Liver (tissue), 9 donors: ENCODE results near the gene E2F4. TPM values are rescaled to one million over a fixed set of nuclear protein-coding genes. Genes with fewer than 3 reads are reported as not detected.
A peak's percentile ranks its signal among the peaks of the same experiment; 100 is the strongest.

ENCODE experiments used
- DNase-seq: peaks from one replicate; pipeline ENCODE4 v3.0.0-alpha.2; 2017; ENCODE audit warnings: low spot score
- H3K27ac ChIP-seq, 2 donors: one replicate each; pipeline ENCODE4 v1.7.0; 2013; ENCODE audit warnings: inconsistent platforms in 2 of 2, low read length in 2 of 2, control low read depth in 1 of 2, low read depth in 1 of 2, mild to moderate bottlenecking in 1 of 2
- H3K27me3 ChIP-seq, 4 donors: one replicate each; pipeline versions ENCODE4 v1.6.1 to v1.7.0; 2013; ENCODE audit warnings: low read length in 3 of 4, inconsistent platforms in 1 of 4, mild to moderate bottlenecking in 1 of 4, moderate library complexity in 1 of 4; ENCODE audit not compliant: control insufficient read depth in 4 of 4, insufficient read depth in 4 of 4
- H3K36me3 ChIP-seq, 4 donors: one replicate each; pipeline versions ENCODE4 v1.6.1 to v1.7.0; 2013; ENCODE audit warnings: low read length in 3 of 4, mild to moderate bottlenecking in 3 of 4, low read depth in 1 of 4, moderate library complexity in 1 of 4; ENCODE audit not compliant: control insufficient read depth in 4 of 4, insufficient read depth in 3 of 4
- H3K4me1 ChIP-seq, 4 donors: one replicate each; pipeline versions ENCODE4 v1.6.1 to v1.7.0; 2013; ENCODE audit warnings: low read length in 3 of 4, mild to moderate bottlenecking in 3 of 4, moderate library complexity in 1 of 4; ENCODE audit not compliant: control insufficient read depth in 4 of 4, insufficient read depth in 4 of 4
- H3K4me3 ChIP-seq, 3 donors: one replicate each; pipeline versions ENCODE4 v1.6.1 to v1.7.0; 2013; ENCODE audit warnings: low read length in 3 of 3, control low read depth in 1 of 3, low read depth in 1 of 3, mild to moderate bottlenecking in 1 of 3
- H3K9ac ChIP-seq, 2 donors: one replicate each; pipeline ENCODE4 v1.7.0; 2013; ENCODE audit warnings: low read length in 2 of 2, mild to moderate bottlenecking in 2 of 2, moderate library complexity in 2 of 2, control low read depth in 1 of 2, low read depth in 1 of 2
- H3K9me3 ChIP-seq, 4 donors: one replicate each; pipeline versions ENCODE4 v1.6.1 to v1.7.0; 2013; ENCODE audit warnings: low read length in 3 of 4; ENCODE audit not compliant: control insufficient read depth in 4 of 4
- ATF3 ChIP-seq: IDR thresholded peaks from 2 replicates; pipeline ENCODE4 v1.6.1; 2016; ENCODE audit warnings: antibody characterized with exemption
- CTCF ChIP-seq: fragments of 150-350 bp; IDR thresholded peaks from 2 replicates; pipeline ENCODE4 v1.5.1; 2017; ENCODE audit warnings: improper control_type of control experiment, low read depth, low read length; ENCODE audit not compliant: missing input control
- FOXA2 ChIP-seq: IDR thresholded peaks from 2 replicates; pipeline ENCODE4 v1.6.1; 2016; ENCODE audit warnings: antibody characterized with exemption
- GABPA ChIP-seq, 2 donors: IDR thresholded peaks in 1 of 2; conservative IDR thresholded peaks in 1 of 2; 2 replicates each; pipeline ENCODE4 v1.6.1; 2016; ENCODE audit warnings: antibody characterized with exemption in 2 of 2, mild to moderate bottlenecking in 1 of 2, moderate library complexity in 1 of 2
- HNF4A ChIP-seq, 2 donors: conservative IDR thresholded peaks; 2 replicates each; pipeline ENCODE4 v1.6.1; 2016; ENCODE audit warnings: antibody characterized with exemption in 2 of 2, mild to moderate bottlenecking in 2 of 2
- HNF4G ChIP-seq: IDR thresholded peaks from 2 replicates; pipeline ENCODE4 v1.6.1; 2016; ENCODE audit warnings: antibody characterized with exemption
- JUND ChIP-seq, 2 donors: IDR thresholded peaks; 2 replicates each; pipeline ENCODE4 v1.6.1; 2016; ENCODE audit warnings: antibody characterized with exemption in 2 of 2
- MAX ChIP-seq: IDR thresholded peaks from 2 replicates; pipeline ENCODE4 v1.6.1; 2016; ENCODE audit warnings: antibody characterized with exemption
- NR2F2 ChIP-seq: IDR thresholded peaks from 2 replicates; pipeline ENCODE4 v1.6.1; 2016; ENCODE audit warnings: antibody characterized with exemption
- RAD21 ChIP-seq, 2 donors: IDR thresholded peaks; 2 replicates each; pipeline ENCODE4 v1.6.1; 2016; ENCODE audit warnings: antibody characterized with exemption in 2 of 2, mild to moderate bottlenecking in 2 of 2
- RXRA ChIP-seq, 2 donors: IDR thresholded peaks; 2 replicates each; pipeline ENCODE4 v1.6.1; 2017 to 2018; ENCODE audit warnings: antibody characterized with exemption in 2 of 2, mild to moderate bottlenecking in 1 of 2
- SP1 ChIP-seq: IDR thresholded peaks from 2 replicates; pipeline ENCODE4 v1.6.1; 2018; ENCODE audit warnings: antibody characterized with exemption, mild to moderate bottlenecking
- TAF1 ChIP-seq: conservative IDR thresholded peaks from 2 replicates; pipeline ENCODE4 v1.6.1; 2016; ENCODE audit warnings: antibody characterized with exemption, mild to moderate bottlenecking
- ZBTB33 ChIP-seq: IDR thresholded peaks from 2 replicates; pipeline ENCODE4 v1.6.1; 2016; ENCODE audit warnings: antibody characterized with exemption
- WGBS: extraction: QIAGEN DNeasy Blood & Tissue Kit; methylation state at CpG from one replicate; pipeline ENCODE4 v1.1.7; 2013; 5-methylcytosine and 5-hydroxymethylcytosine counted together
- polyA plus RNA-seq, 2 donors: library from polyadenylated mRNA; stranded (reverse) in 1 of 2; unstranded in 1 of 2; fragments of 200-250 nt in 1 of 2; fragments of >200 nt in 1 of 2; fragmentation: Nextera tagmentation in 1 of 2; extraction: Ambion mirVana in 1 of 2; gene quantifications; one replicate each; pipeline versions ENCODE4 v1.2.1 to v1.2.3, GENCODE V29; 2013 to 2015
- total RNA-seq, 2 donors: library from RNA; depleted of rRNA; stranded (reverse); fragments of >200 nt; gene quantifications; one replicate each; pipeline ENCODE4 v1.2.3, GENCODE V29; 2014
- donor health status: healthy.
- donor health status: healthy.
- donor health status: healthy.
- donor health status: healthy.
- donor health status: healthy.

E2F4 gene
- total and polyA plus RNA-seq, 4 donors: 18.1 to 107 (median 30.0) TPM

- no peak for TF ChIP-seq ATF3
- no peak for TF ChIP-seq FOXA2
- no peak for TF ChIP-seq HNF4A (conservative IDR thresholded peaks at IDR 0.05)
- no peak for TF ChIP-seq ZBTB33
Observed at GRCh38 chr16:67196881-67197280, 4.9 kb downstream of the E2F4 start (continued).

GRCh38 chr16:67197704-67198103 is 5.7 kb downstream of the E2F4 start:
- TF ChIP-seq RAD21 (IDR thresholded peaks at IDR 0.05): no peak
- H3K27ac ChIP-seq: no peak overlapping the region
- H3K36me3 ChIP-seq: peaks cover 18 to 54% (median 29%) of the 10 kb centered on the region in 4 donors
- H3K9ac ChIP-seq: no peak overlapping the region
- no peaks in the 10 kb centered on the region for H3K27me3 ChIP-seq
- H3K9me3 ChIP-seq: no peaks in the 10 kb centered on the region
- no peak for DNase-seq
- WGBS: 70% methylated on average over 6 of the region's 6 CpGs
- no peak overlapping the region for H3K4me3 ChIP-seq
- H3K4me1 ChIP-seq: peaks cover 6 to 32% (median 20%) of the 10 kb centered on the region in 4 donors

- Histone ChIP-seq H3K9ac (no peak overlapping the region), H3K9me3 (no peaks in the 10 kb centered on the region), H3K27ac (no peak overlapping the region), H3K4me3 (no peak overlapping the region), H3K4me1 (peaks cover 1 to 26% (median 14%) of the 10 kb centered on the region in 4 donors), H3K36me3 (peaks cover 23 to 60% (median 29%) of the 10 kb centered on the region in 4 donors), H3K27me3 (no peaks in the 10 kb centered on the region)
- no peak for DNase-seq
- WGBS: 75% methylated on average over 12 of the region's 12 CpGs
- TF ChIP-seq HNF4A (conservative IDR thresholded peaks at IDR 0.05) (no peak), MAX (no peak), HNF4G (no peak), JUND (IDR thresholded peaks at IDR 0.05) (no peak), CTCF (peak; percentile 35), TAF1 (no peak), GABPA (IDR thresholded peaks at IDR 0.05 in 1 of 2, conservative IDR thresholded peaks at IDR 0.05 in 1 of 2) (no peak), RAD21 (IDR thresholded peaks at IDR 0.05) (peak in 1 of 2 donors; percentile 30), RXRA (IDR thresholded peaks at IDR 0.05) (no peak), NR2F2 (no peak), ZBTB33 (no peak), ATF3 (no peak), SP1 (no peak)
Observed at GRCh38 chr16:67198238-67198734, 6.3 kb downstream of the E2F4 start.
